ENCODE measurements around the gene STC2.

STC2 gene

GRCh38 chr5:173300389-173301047 lies 27.7 kb downstream of the STC2 start:
- no peak for DNase-seq (ENCODE audit: low read depth)
- TF ChIP-seq CTCF (IDR thresholded peaks at IDR 0.05; ENCODE audit: insufficient read depth, low read depth, low read length, missing control alignments), result no peak
- H3K4me3 ChIP-seq (ENCODE audit: low read length), result no peak overlapping the region

- H3K4me3 ChIP-seq (ENCODE audit: low read length), result no peak overlapping the region
- no peak for DNase-seq (ENCODE audit: low read depth)
- TF ChIP-seq CTCF (IDR thresholded peaks at IDR 0.05; ENCODE audit: insufficient read depth, low read depth, low read length, missing control alignments), result no peak
Observed at GRCh38 chr5:173299820-173300219, 28.4 kb downstream of the STC2 start.

- no peak for TF ChIP-seq CTCF (IDR thresholded peaks at IDR 0.05; ENCODE audit: insufficient read depth, low read depth, low read length, missing control alignments)
- no peak for DNase-seq (ENCODE audit: low read depth)
- no peak overlapping the region for H3K4me3 ChIP-seq (ENCODE audit: low read length)
Observed at GRCh38 chr5:173298213-173298926, 29.8 kb downstream of the STC2 start.

GRCh38 chr5:173297813-173298212 lies 30.4 kb downstream of the STC2 start:
- DNase-seq (ENCODE audit: low read depth), result no peak
- TF ChIP-seq CTCF (IDR thresholded peaks at IDR 0.05; ENCODE audit: insufficient read depth, low read depth, low read length, missing control alignments), result no peak
- H3K4me3 ChIP-seq (ENCODE audit: low read length), result no peak overlapping the region

GRCh38 chr5:173296737-173297676 lies 31.2 kb downstream of the STC2 start:
- no peak for TF ChIP-seq CTCF (IDR thresholded peaks at IDR 0.05; ENCODE audit: insufficient read depth, low read depth, low read length, missing control alignments)
- H3K4me3 ChIP-seq (ENCODE audit: low read length), result no peak overlapping the region
- no peak for DNase-seq (ENCODE audit: low read depth)

- no peak overlapping the region for H3K4me3 ChIP-seq (ENCODE audit: low read length)
- TF ChIP-seq CTCF (IDR thresholded peaks at IDR 0.05; ENCODE audit: insufficient read depth, low read depth, low read length, missing control alignments), result no peak
- no peak for DNase-seq (ENCODE audit: low read depth)
Observed at GRCh38 chr5:173295796-173296195, 32.4 kb downstream of the STC2 start.
